SK-N-SH treated with all-trans-retinoic acid at 6 μM for 48 hours (cell line): Measurements from ENCODE around the gene SFR1.

ENCODE experiments used
- ATAC-seq: fragments of 200-7000 bp; cut with Tn5 transposase; 3 replicates; pipeline ENCODE4 v1.9.1; 2020; ENCODE audit warnings: mild to moderate bottlenecking, moderate library complexity
- BACH2 ChIP-seq: fragments of 250-450 bp; sonication (Bioruptor Pico); IDR thresholded peaks from 2 replicates; pipeline ENCODE4 v1.9.0; 2021; ENCODE audit warnings: mild to moderate bottlenecking, borderline replicate concordance
- CREB5 ChIP-seq: fragments of 250-450 bp; sonication (Bioruptor Pico); IDR thresholded peaks from 2 replicates; pipeline ENCODE4 v1.5.1; 2020; ENCODE audit warnings: low read depth, mild to moderate bottlenecking, moderate library complexity
- GLIS3 ChIP-seq: fragments of 250-450 bp; sonication (Bioruptor Pico); IDR thresholded peaks from 2 replicates; pipeline ENCODE4 v1.5.0; 2020; ENCODE audit warnings: mild to moderate bottlenecking, moderate library complexity
- ISL1 ChIP-seq: fragments of 250-450 bp; sonication (Bioruptor Pico); IDR thresholded peaks from 2 replicates; pipeline ENCODE4 v2.1.2; 2022; ENCODE audit warnings: mild to moderate bottlenecking, moderate library complexity
- OSR1 ChIP-seq: fragments of 250-450 bp; sonication (Bioruptor Pico); IDR thresholded peaks from 2 replicates; pipeline ENCODE4 v1.8.0; 2022; ENCODE audit warnings: moderate library complexity, mild to moderate bottlenecking, inconsistent platforms
- PATZ1 ChIP-seq: fragments of 250-450 bp; sonication (Bioruptor Pico); IDR thresholded peaks from 2 replicates; pipeline ENCODE4 v1.8.0; 2020; ENCODE audit warnings: mild to moderate bottlenecking, moderate library complexity, borderline replicate concordance
- PPARA ChIP-seq: fragments of 250-450 bp; sonication (Bioruptor Pico); IDR thresholded peaks from 2 replicates; pipeline ENCODE4 v1.5.0; 2020; ENCODE audit warnings: mild to moderate bottlenecking, borderline replicate concordance
- RARB ChIP-seq: fragments of 250-450 bp; sonication (Bioruptor Pico); IDR thresholded peaks from 2 replicates; pipeline ENCODE4 v1.8.0; 2021; ENCODE audit warnings: mild to moderate bottlenecking, moderate library complexity
- SNAI2 ChIP-seq: fragments of 250-450 bp; sonication (Bioruptor Pico); IDR thresholded peaks from 2 replicates; pipeline ENCODE4 v1.5.0; 2020; ENCODE audit warnings: mild to moderate bottlenecking, moderate library complexity
- TCF4 ChIP-seq: fragments of 250-450 bp; sonication (Bioruptor Pico); IDR thresholded peaks from 2 replicates; pipeline ENCODE4 v1.8.0; 2021; ENCODE audit warnings: mild to moderate bottlenecking, moderate library complexity, borderline replicate concordance
- TSHZ2 ChIP-seq: fragments of 250-450 bp; sonication (Bioruptor Pico); IDR thresholded peaks from 2 replicates; pipeline ENCODE4 v1.5.0; 2020; ENCODE audit warnings: mild to moderate bottlenecking, moderate library complexity
- ZC3H10 ChIP-seq: fragments of 250-450 bp; sonication (Bioruptor Pico); IDR thresholded peaks from 2 replicates; pipeline ENCODE4 v1.5.1; 2021; ENCODE audit warnings: mild to moderate bottlenecking, moderate library complexity
- ZFP3 ChIP-seq: fragments of 250-450 bp; sonication (Bioruptor Pico); IDR thresholded peaks from 2 replicates; pipeline ENCODE4 v1.5.0; 2020; ENCODE audit warnings: mild to moderate bottlenecking, moderate library complexity
- ZFP30 ChIP-seq: fragments of 450-650 bp; formaldehyde crosslinking; IDR thresholded peaks from 2 replicates; pipeline ENCODE4 v1.5.0; 2022; ENCODE audit warnings: mild to moderate bottlenecking, moderate library complexity
- ZNF565 ChIP-seq: fragments of 450-650 bp; formaldehyde crosslinking; conservative IDR thresholded peaks from 2 replicates; pipeline ENCODE4 v1.5.0; 2020; ENCODE audit warnings: low read depth, mild to moderate bottlenecking, moderate library complexity
- ZNF70 ChIP-seq: fragments of 450-650 bp; formaldehyde crosslinking; IDR thresholded peaks from 2 replicates; pipeline ENCODE4 v1.5.0; 2020; ENCODE audit warnings: mild to moderate bottlenecking, moderate library complexity
- ZNF8 ChIP-seq: fragments of 450-650 bp; formaldehyde crosslinking; IDR thresholded peaks from 2 replicates; pipeline ENCODE4 v1.5.0; 2020; ENCODE audit warnings: mild to moderate bottlenecking, moderate library complexity
- TF ChIP-seq, protein P1 (sequence below): fragments of 250-450 bp; sonication (Bioruptor Pico); IDR thresholded peaks from 2 replicates; pipeline ENCODE4 v1.8.0; 2021; ENCODE audit warnings: low read depth, mild to moderate bottlenecking, moderate library complexity, borderline replicate concordance

Gene SFR1

DNA sequence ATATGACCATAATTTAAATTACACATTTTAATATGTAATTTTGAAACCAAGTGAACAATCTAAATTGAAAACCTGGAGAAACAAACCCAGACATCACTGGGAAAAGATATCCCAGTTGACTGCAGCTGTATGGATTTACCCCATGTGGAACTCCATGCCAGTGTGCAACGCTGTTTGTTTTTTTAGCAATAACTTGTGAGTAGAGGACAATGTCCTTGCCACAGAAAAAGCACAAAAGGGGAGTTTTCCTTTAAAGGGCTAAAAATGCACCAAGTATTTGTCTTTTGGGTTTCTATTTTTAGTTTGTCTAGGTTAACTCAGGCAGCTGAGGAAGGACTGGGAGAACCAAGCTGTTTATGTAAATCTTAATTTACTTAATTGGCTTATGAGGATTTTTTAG is 21.2 kb upstream of the SFR1 start (continued):
- TF ChIP-seq TSHZ2 (no peak), ZFP3 (CRISPR knock-in tag) (no peak), TCF4 (CRISPR knock-in tag) (no peak), GLIS3 (CRISPR knock-in tag) (no peak), RARB (no peak), ZC3H10 (CRISPR knock-in tag) (no peak)

- no peak for ATAC-seq
Observed at GRCh38 chr10:104101902-104102301, 20.1 kb upstream of the SFR1 start.

DNA sequence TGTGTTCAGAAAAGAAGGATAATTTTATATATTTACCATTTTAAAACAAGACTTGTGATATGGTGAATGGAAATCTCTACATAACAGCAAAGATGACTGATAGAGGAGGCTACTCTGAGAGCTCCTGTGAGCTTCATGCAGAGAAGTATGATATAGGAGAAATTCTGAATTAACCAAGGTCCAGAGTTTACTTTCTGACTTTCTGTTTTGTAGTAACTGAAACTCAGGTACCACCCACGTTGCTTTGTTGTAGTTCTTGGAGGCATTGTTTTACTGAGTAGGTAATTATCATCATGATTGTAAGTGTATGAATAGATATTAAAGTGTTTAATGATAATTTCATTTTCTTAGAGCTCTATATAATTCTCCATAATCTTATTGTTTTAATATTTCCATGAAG is 18.0 kb upstream of the SFR1 start:
- no peak for ATAC-seq
- TF ChIP-seq ZNF565 (no peak), ZNF8 (CRISPR knock-in tag) (no peak), ZFP3 (CRISPR knock-in tag) (no peak), ZFP30 (CRISPR knock-in tag) (no peak), TSHZ2 (no peak), RARB (no peak), CREB5 (CRISPR knock-in tag) (no peak), PATZ1 (CRISPR knock-in tag) (no peak), PPARA (CRISPR knock-in tag) (no peak), ISL1 (CRISPR knock-in tag) (no peak), ZC3H10 (CRISPR knock-in tag) (no peak), OSR1 (CRISPR knock-in tag) (no peak), TCF4 (CRISPR knock-in tag) (no peak)
- TF ChIP-seq, protein P1, sequence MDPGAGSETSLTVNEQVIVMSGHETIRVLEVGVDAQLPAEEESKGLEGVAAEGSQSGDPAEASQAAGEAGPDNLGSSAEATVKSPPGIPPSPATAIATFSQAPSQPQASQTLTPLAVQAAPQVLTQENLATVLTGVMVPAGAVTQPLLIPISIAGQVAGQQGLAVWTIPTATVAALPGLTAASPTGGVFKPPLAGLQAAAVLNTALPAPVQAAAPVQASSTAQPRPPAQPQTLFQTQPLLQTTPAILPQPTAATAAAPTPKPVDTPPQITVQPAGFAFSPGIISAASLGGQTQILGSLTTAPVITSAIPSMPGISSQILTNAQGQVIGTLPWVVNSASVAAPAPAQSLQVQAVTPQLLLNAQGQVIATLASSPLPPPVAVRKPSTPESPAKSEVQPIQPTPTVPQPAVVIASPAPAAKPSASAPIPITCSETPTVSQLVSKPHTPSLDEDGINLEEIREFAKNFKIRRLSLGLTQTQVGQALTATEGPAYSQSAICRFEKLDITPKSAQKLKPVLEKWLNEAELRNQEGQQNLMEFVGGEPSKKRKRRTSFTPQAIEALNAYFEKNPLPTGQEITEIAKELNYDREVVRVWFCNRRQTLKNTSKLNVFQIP (CRISPR knock-in tag), result no peak

More at GRCh38 chr10:104101902-104102301, 20.1 kb upstream of the SFR1 start:
- TF ChIP-seq SNAI2 (no peak), TCF4 (CRISPR knock-in tag) (no peak), ZC3H10 (CRISPR knock-in tag) (no peak), ISL1 (CRISPR knock-in tag) (no peak), ZNF8 (CRISPR knock-in tag) (no peak), ZNF70 (CRISPR knock-in tag) (no peak)

- no peak for ATAC-seq
- TF ChIP-seq ZNF70 (CRISPR knock-in tag) (no peak), ZC3H10 (CRISPR knock-in tag) (no peak), BACH2 (CRISPR knock-in tag) (no peak)
Observed at GRCh38 chr10:104104418-104104817, 17.6 kb upstream of the SFR1 start.
